GM19351 (cell line): ENCODE results near the gene AOAH.
"Not testable (repeated sequence)": the region's sequence is repeated elsewhere in the genome, so short reads cannot be mapped to it uniquely, and the experiment has no call there.

ENCODE experiments used
- ATAC-seq: cut with Tn5 transposase; IDR thresholded peaks from one replicate; pipeline ENCODE4 v1.9.1; 2021; ENCODE audit warnings: mild to moderate bottlenecking, moderate library complexity; ENCODE audit not compliant: unreplicated experiment

The AOAH gene

GRCh38 chr7:36475011-36475342, 249.3 kb downstream of the AOAH start:
- ATAC-seq = no peak

DNA sequence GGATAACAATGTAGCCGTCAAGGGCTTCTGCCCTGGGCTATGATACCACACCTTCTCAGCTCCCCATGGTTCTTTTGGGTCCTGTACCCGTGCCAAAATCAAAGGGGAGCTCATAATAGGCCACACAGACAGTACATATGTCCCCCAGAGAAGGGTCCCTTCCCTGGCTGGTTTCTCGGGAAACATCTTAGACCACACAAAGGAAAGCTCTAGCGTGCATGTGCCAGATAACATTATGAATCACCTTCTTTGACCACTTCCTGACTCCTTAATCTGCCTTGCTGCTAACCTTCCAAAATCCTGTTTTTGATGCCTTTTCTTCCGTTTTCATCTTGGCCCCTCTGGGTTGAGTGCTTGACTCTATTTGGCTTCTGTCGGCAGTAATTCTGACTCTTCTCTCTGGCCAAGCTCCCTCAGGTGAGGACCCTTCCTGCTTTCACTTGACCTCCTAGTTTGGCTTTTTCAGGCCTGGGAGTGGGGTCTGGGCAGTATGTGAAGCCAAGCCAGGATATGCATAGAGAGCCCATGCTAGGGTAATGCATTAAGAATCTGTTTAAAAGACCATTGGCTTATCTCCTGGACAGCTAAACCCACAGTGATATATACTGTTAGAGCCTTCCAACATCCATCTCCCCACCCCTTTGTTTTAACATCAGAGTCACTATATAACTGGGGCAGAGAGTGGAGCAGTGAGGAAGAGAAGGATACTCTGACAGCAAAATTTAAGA, 249.8 kb downstream of the AOAH start:
- ATAC-seq = no peak

- ATAC-seq = no peak
Observed at GRCh38 chr7:36473454-36474282, 250.6 kb downstream of the AOAH start.

GRCh38 chr7:36472141-36472729, 252.1 kb downstream of the AOAH start:
- no peak for ATAC-seq

GRCh38 chr7:36469236-36469635, 255.1 kb downstream of the AOAH start:
- no peak for ATAC-seq

GRCh38 chr7:36468370-36469101, 255.8 kb downstream of the AOAH start:
- no peak for ATAC-seq

DNA sequence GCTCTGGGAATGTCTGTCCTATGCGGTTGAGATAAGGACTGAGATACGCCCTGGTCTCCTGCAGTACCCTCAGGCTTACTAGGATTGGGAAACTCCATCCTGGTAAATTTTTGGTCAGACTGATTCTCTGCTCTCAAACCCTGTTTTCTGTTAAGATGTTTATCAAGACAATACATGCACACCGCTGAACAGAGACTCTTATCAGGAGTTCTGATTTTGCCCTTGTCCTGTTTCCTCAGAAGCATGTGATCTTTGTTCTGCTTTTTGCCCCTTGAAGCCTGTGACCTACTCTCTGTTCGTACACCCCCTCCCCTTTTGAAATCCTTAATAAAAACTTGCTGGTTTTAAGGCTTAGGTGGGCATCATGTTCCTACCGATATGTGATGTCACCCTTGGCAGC, 258.3 kb downstream of the AOAH start:
- not testable (repeated sequence) for ATAC-seq

DNA sequence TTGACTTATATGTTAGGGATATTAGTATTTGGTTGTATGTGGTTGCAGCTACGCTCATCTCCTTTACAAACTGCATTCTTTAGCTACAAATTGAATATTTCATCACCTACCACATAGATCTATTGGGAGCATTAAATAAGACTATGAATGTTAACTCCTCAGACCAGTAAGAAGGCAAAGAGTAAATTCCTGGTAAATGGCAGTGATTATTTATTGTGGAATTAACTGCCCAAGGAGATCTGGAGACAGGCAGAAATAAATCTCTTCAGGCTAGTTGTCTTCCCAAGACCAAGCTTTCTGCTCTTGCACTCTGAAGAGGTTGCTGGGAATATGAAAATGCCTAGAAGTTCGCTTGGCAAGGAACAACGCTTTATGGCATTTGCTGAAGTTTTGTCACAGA, 260.0 kb downstream of the AOAH start:
- no peak for ATAC-seq
